ENCODE results near the gene ANAPC10. TPM values are rescaled to one million over a fixed set of nuclear protein-coding genes. Genes with fewer than 3 reads are reported as not detected.
A peak's percentile ranks its signal among the peaks of the same experiment; 100 is the strongest.

Gene ANAPC10
- total and polyA plus RNA-seq, 4 donors = 17.8 to 53.7 (median 21.6) TPM

DNA sequence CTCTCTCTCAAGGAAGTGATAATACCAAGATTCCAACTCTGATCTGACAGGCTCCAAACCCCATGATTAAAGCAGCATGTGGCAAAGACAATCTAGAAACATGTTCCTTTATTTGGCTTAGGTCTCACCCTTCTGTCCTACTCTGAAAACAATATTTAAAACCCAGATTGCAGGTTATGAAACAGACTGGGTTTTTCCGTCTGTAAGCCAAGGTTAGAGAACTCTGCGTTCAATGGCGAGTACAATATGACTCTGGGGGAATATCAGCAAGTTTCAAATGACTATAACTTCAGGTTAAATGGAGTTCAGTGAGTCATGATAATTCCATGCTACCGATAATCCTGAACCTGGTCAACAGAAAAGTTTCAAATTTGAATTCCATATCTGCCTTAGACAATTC lies 50.8 kb downstream of the ANAPC10 start:
- Histone ChIP-seq H3K36me3 (ENCODE audit: control insufficient read depth in 4 of 4, insufficient read depth in 4 of 4, low read length in 4 of 4) (peaks cover 0 to 4% (median 2%) of the 10 kb centered on the region in 4 donors), H3K4me1 (ENCODE audit: control insufficient read depth in 5 of 5, insufficient read depth in 5 of 5, low read length in 5 of 5) (peaks cover 0 to 9% (median 0%) of the 10 kb centered on the region in 5 donors), H3K27ac (ENCODE audit: low read depth in 1 of 2, low read length in 1 of 2) (no peak overlapping the region), H3K4me3 (no peak overlapping the region), H3K27me3 (ENCODE audit: control insufficient read depth in 3 of 3, insufficient read depth in 3 of 3, low read length in 2 of 3) (no peaks in the 10 kb centered on the region), H3K9me3 (ENCODE audit: control insufficient read depth in 4 of 4, insufficient read depth in 3 of 4, low read length in 3 of 4) (no peaks in the 10 kb centered on the region), H3K9ac (ENCODE audit: insufficient read depth in 1 of 2, low read length in 2 of 2) (no peak overlapping the region)
- TF ChIP-seq, protein P1, sequence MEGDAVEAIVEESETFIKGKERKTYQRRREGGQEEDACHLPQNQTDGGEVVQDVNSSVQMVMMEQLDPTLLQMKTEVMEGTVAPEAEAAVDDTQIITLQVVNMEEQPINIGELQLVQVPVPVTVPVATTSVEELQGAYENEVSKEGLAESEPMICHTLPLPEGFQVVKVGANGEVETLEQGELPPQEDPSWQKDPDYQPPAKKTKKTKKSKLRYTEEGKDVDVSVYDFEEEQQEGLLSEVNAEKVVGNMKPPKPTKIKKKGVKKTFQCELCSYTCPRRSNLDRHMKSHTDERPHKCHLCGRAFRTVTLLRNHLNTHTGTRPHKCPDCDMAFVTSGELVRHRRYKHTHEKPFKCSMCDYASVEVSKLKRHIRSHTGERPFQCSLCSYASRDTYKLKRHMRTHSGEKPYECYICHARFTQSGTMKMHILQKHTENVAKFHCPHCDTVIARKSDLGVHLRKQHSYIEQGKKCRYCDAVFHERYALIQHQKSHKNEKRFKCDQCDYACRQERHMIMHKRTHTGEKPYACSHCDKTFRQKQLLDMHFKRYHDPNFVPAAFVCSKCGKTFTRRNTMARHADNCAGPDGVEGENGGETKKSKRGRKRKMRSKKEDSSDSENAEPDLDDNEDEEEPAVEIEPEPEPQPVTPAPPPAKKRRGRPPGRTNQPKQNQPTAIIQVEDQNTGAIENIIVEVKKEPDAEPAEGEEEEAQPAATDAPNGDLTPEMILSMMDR (IDR thresholded peaks at IDR 0.05; ENCODE audit: control extremely low read depth, extremely low read depth) = no peak
- WGBS, 2 donors = 95 to 96% methylated on average over 4 of the region's 4 CpGs
- ATAC-seq (ENCODE audit: insufficient read depth, low FRiP score) = no peak
- no peak for DNase-seq

DNA sequence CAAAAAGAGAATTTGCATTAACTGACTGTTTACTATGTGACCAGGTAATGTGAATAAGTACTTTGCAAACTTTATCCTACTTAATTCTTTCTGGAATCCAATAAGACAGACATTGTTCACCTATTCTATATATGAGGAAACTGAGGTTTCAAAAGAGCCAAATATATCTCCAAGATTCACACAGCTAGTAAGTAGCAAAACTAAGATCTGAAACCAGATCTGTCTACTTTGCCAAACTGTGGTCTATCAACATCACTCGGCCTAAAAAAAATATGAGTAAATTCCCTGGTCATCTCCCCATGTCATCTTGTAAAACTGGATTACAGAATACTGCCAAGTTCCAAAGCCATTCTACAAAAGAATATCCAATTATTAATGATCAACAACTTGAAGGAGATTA lies 52.8 kb downstream of the ANAPC10 start:
- TF ChIP-seq, protein P1 (IDR thresholded peaks at IDR 0.05; ENCODE audit: control extremely low read depth, extremely low read depth) = no peak
- Histone ChIP-seq H3K4me3 (no peak overlapping the region), H3K4me1 (ENCODE audit: control insufficient read depth in 5 of 5, insufficient read depth in 5 of 5, low read length in 5 of 5) (peaks cover 0 to 9% (median 0%) of the 10 kb centered on the region in 5 donors), H3K27ac (ENCODE audit: low read depth in 1 of 2, low read length in 1 of 2) (no peak overlapping the region), H3K9ac (ENCODE audit: insufficient read depth in 1 of 2, low read length in 2 of 2) (no peak overlapping the region), H3K9me3 (ENCODE audit: control insufficient read depth in 4 of 4, insufficient read depth in 3 of 4, low read length in 3 of 4) (no peaks in the 10 kb centered on the region), H3K36me3 (ENCODE audit: control insufficient read depth in 4 of 4, insufficient read depth in 4 of 4, low read length in 4 of 4) (no peaks in the 10 kb centered on the region), H3K27me3 (ENCODE audit: control insufficient read depth in 3 of 3, insufficient read depth in 3 of 3, low read length in 2 of 3) (no peaks in the 10 kb centered on the region)
- WGBS, 2 donors = 90 to 91% methylated on average over 1 of the region's 1 CpG
- ATAC-seq (ENCODE audit: insufficient read depth, low FRiP score) (no peak), DNase-seq (no peak)

DNA sequence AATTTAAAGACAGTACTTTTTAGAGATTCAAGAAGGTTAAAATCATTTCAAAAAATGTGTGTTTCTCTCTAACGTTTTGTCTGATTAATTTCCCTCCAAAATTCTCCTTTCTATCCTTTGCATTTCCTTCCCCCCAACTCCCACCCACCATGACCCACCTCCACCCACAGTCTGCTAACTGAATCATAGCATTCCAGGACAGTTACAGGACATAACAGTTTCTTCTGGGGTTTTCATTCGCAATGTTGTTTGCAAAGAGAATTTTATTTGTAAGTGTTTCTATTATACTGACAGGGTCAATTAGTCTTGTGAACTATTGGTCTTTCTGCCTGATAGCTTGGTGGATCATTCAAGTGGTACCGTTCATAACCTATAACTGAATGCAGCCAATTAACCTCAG lies 53.7 kb downstream of the ANAPC10 start:
- H3K9me3 ChIP-seq (ENCODE audit: control insufficient read depth in 4 of 4, insufficient read depth in 3 of 4, low read length in 3 of 4) = no peaks in the 10 kb centered on the region
- TF ChIP-seq, protein P1 (IDR thresholded peaks at IDR 0.05; ENCODE audit: control extremely low read depth, extremely low read depth) = no peak
- DNase-seq (no peak), ATAC-seq (ENCODE audit: insufficient read depth, low FRiP score) (no peak)
- peaks cover 0 to 2% (median 0%) of the 10 kb centered on the region in 4 donors for H3K36me3 ChIP-seq (ENCODE audit: control insufficient read depth in 4 of 4, insufficient read depth in 4 of 4, low read length in 4 of 4)
- WGBS, 2 donors = 80 to 81% methylated on average over 3 of the region's 3 CpGs
- no peak overlapping the region for H3K4me3 ChIP-seq
- H3K4me1 ChIP-seq (ENCODE audit: control insufficient read depth in 5 of 5, insufficient read depth in 5 of 5, low read length in 5 of 5) = peaks cover 0 to 9% (median 0%) of the 10 kb centered on the region in 5 donors
- no peak overlapping the region for H3K27ac ChIP-seq (ENCODE audit: low read depth in 1 of 2, low read length in 1 of 2)
- no peaks in the 10 kb centered on the region for H3K27me3 ChIP-seq (ENCODE audit: control insufficient read depth in 3 of 3, insufficient read depth in 3 of 3, low read length in 2 of 3)
- no peak overlapping the region for H3K9ac ChIP-seq (ENCODE audit: insufficient read depth in 1 of 2, low read length in 2 of 2)

GRCh38 chr4:145043306-145043705 lies 54.7 kb downstream of the ANAPC10 start:
- Histone ChIP-seq H3K36me3 (ENCODE audit: control insufficient read depth in 4 of 4, insufficient read depth in 4 of 4, low read length in 4 of 4) (peaks cover 0 to 2% (median under 1%) of the 10 kb centered on the region in 4 donors), H3K9ac (ENCODE audit: insufficient read depth in 1 of 2, low read length in 2 of 2) (no peak overlapping the region), H3K27ac (ENCODE audit: low read depth in 1 of 2, low read length in 1 of 2) (no peak overlapping the region), H3K27me3 (ENCODE audit: control insufficient read depth in 3 of 3, insufficient read depth in 3 of 3, low read length in 2 of 3) (no peaks in the 10 kb centered on the region), H3K9me3 (ENCODE audit: control insufficient read depth in 4 of 4, insufficient read depth in 3 of 4, low read length in 3 of 4) (no peaks in the 10 kb centered on the region), H3K4me1 (ENCODE audit: control insufficient read depth in 5 of 5, insufficient read depth in 5 of 5, low read length in 5 of 5) (peaks cover 0 to 9% (median 0%) of the 10 kb centered on the region in 5 donors), H3K4me3 (no peak overlapping the region)
- DNase-seq = peak in 2 of 3 donors; percentile 9 to 25
- ATAC-seq (ENCODE audit: insufficient read depth, low FRiP score) = no peak
- TF ChIP-seq, protein P1 (IDR thresholded peaks at IDR 0.05; ENCODE audit: control extremely low read depth, extremely low read depth) = no peak
- WGBS, 2 donors = 78 to 85% methylated on average over 3 of the region's 3 CpGs

All from lung (tissue), 12 donors.